AG04450 (cell line): ENCODE results near the gene PDX1. TPM values are rescaled to one million over a fixed set of nuclear protein-coding genes. Genes with fewer than 3 reads are reported as not detected.

Source experiments
- CTCF ChIA-PET: fragments of 300-600, 350-600 bp; formaldehyde crosslinking; extraction: SDS; loops from one replicate; lab custom pipeline; 2022; ENCODE audit warnings: antibody characterized with exemption, inconsistent platforms; lab: Charles Lee
- POLR2A ChIA-PET: fragments of 350-600 bp; formaldehyde crosslinking; extraction: SDS; loops from one replicate; lab custom pipeline; 2021; ENCODE audit warnings: antibody characterized with exemption, inconsistent platforms; lab: Yijun Ruan, JAX
- DNase-seq: peaks from one replicate; pipeline ENCODE4 v3.0.0-alpha.2; 2011; ENCODE audit warnings: low read depth, low spot score
- H3K27ac ChIP-seq: one replicate; pipeline ENCODE4 v1.5.1; 2012; ENCODE audit warnings: low read depth, low read length, control low read depth
- H3K27me3 ChIP-seq: one replicate; pipeline ENCODE4 v1.6.0; 2012; ENCODE audit warnings: low read length; ENCODE audit not compliant: control insufficient read depth, insufficient read depth
- H3K4me3 ChIP-seq: 2 replicates; pipeline ENCODE4 v1.5.1; 2011; ENCODE audit warnings: mild to moderate bottlenecking, low read depth, low read length, control low read depth
- H3K9me3 ChIP-seq: 2 replicates; pipeline ENCODE4 v1.5.1; 2012; ENCODE audit warnings: low read length; ENCODE audit not compliant: control insufficient read depth, insufficient read depth
- polyA plus RNA-seq: library from polyadenylated mRNA; depleted of rRNA; stranded (reverse); fragments of >200 nt; gene quantifications from 2 replicates; pipeline ENCODE4 v1.2.3, GENCODE V29; 2011
- TF ChIP-seq, protein P1 (sequence below): IDR thresholded peaks from 2 replicates; pipeline ENCODE4 v1.5.1; 2011; ENCODE audit warnings: low read depth, low read length, control low read depth, inconsistent platforms

PDX1 gene
- polyA plus RNA-seq, 1 experiment, result not detected

GRCh38 chr13:27967736-27968315 is 48.0 kb downstream of the PDX1 start:
- H3K9me3 ChIP-seq, result no peaks in the 10 kb centered on the region; the same call in 1 of the 2 replicates
- H3K27me3 ChIP-seq, result peaks cover 96% of the 10 kb centered on the region
- H3K4me3 ChIP-seq, result no peak overlapping the region
- H3K27ac ChIP-seq, result no peak overlapping the region
- DNase-seq, result no peak
- TF ChIP-seq, protein P1, sequence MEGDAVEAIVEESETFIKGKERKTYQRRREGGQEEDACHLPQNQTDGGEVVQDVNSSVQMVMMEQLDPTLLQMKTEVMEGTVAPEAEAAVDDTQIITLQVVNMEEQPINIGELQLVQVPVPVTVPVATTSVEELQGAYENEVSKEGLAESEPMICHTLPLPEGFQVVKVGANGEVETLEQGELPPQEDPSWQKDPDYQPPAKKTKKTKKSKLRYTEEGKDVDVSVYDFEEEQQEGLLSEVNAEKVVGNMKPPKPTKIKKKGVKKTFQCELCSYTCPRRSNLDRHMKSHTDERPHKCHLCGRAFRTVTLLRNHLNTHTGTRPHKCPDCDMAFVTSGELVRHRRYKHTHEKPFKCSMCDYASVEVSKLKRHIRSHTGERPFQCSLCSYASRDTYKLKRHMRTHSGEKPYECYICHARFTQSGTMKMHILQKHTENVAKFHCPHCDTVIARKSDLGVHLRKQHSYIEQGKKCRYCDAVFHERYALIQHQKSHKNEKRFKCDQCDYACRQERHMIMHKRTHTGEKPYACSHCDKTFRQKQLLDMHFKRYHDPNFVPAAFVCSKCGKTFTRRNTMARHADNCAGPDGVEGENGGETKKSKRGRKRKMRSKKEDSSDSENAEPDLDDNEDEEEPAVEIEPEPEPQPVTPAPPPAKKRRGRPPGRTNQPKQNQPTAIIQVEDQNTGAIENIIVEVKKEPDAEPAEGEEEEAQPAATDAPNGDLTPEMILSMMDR, result no peak
- CTCF ChIA-PET, result interaction anchor here (1.0 kb wide), 1 partner anchor 14 kb away, joined by 4 read pairs; no protein-coding TSS in a partner anchor
- POLR2A ChIA-PET, result no interaction called here

GRCh38 chr13:27968316-27969081 is 48.7 kb downstream of the PDX1 start:
- Histone ChIP-seq H3K9me3 (no peaks in the 10 kb centered on the region; the same call in 1 of the 2 replicates), H3K4me3 (no peak overlapping the region), H3K27ac (no peak overlapping the region), H3K27me3 (peaks cover 96% of the 10 kb centered on the region)
- POLR2A ChIA-PET, result no interaction called here
- CTCF ChIA-PET, result interaction anchor here (1.0 kb wide), 1 partner anchor 606 kb away, joined by 4 read pairs; no protein-coding TSS in a partner anchor
- TF ChIP-seq, protein P1, result no peak
- DNase-seq, result no peak

GRCh38 chr13:27969082-27969865 is 49.5 kb downstream of the PDX1 start, which contains the start of gene CDX2:
Gene CDX2 (minus strand): TSS chr13:27969315. CDS start chr13:27969006, 309 bp downstream.
- ChIA-PET POLR2A (no interaction called here), CTCF (interaction anchor here (1.0 to 1.4 kb wide), 2 partner anchors 15 to 607 kb away, joined by 3 to 4 read pairs; no protein-coding TSS in a partner anchor)
- no peak for DNase-seq
- Histone ChIP-seq H3K27ac (no peak within 1 kb of the TSS), H3K27me3 (peaks cover 98% of the 10 kb centered on the region), H3K9me3 (no peaks in the 10 kb centered on the region; the same call in 1 of the 2 replicates), H3K4me3 (no peak within 1 kb of the TSS)
- TF ChIP-seq, protein P1, result no peak

- POLR2A ChIA-PET, result no interaction called here
- H3K9me3 ChIP-seq, result no peaks in the 10 kb centered on the region; the same call in 1 of the 2 replicates
- CTCF ChIA-PET, result interaction anchor here (1.0 to 1.4 kb wide), 2 partner anchors 14 to 608 kb away, joined by 3 to 4 read pairs; no protein-coding TSS in a partner anchor
Observed at GRCh38 chr13:27969866-27970229, 50.0 kb downstream of the PDX1 start.

More at GRCh38 chr13:27969866-27970229, 50.0 kb downstream of the PDX1 start:
- no peak overlapping the region for H3K4me3 ChIP-seq
- H3K27me3 ChIP-seq, result peaks cover 98% of the 10 kb centered on the region
- no peak for DNase-seq
- no peak overlapping the region for H3K27ac ChIP-seq
- TF ChIP-seq, protein P1, result no peak
